ENCODE results near the gene GAREM1.
"Not testable (repeated sequence)": the region's sequence is repeated elsewhere in the genome, so short reads cannot be mapped to it uniquely, and the experiment has no call there.

- TF ChIP-seq CTCF (IDR thresholded peaks at IDR 0.05; ENCODE audit: low read depth, low read length); EZH2phosphoT487 (IDR thresholded peaks at IDR 0.05; ENCODE audit: low read depth): not testable (repeated sequence)
These were observed 30.6 kb upstream of the GAREM1 start for GRCh38 chr18:32501242-32501641.
